Measurements from ENCODE around the gene TMEM63B.
"Not testable (repeated sequence)": the region's sequence is repeated elsewhere in the genome, so short reads cannot be mapped to it uniquely, and the experiment has no call there.

Gene TMEM63B

DNA sequence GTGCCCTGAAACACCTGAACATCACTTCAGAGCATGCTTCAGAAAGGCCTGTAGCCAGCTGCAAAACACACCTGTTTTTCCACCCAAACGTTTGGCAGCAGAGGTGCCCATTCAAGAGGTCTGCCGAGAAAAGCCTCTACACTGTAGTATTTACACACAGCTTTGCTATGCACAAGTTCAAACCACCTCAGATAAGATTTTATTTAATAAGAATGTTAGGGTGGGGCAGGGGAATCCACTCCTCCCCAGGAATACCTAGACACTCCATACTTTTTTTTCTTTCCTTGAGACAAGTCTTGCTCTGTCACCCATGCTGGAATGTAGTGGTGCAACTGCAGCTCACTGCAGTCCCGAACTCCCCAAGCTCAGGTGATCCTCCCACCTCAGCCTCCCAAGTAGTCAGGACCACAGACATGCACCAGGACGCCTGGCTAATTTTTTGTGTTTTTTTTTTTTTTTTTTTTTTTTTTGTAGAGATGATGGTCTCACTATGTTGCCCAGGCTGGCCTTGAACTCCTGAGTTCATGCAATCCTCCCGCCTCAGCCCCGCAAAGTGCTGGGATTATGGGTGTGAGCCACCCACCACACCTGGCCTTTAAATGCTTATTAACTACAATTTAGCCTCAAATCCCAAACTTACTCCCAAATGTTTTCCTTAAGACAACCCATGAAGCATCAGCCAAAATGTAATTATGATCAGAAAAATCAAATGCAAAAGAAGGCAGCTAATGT lies 9.8 kb upstream of the TMEM63B start:
- no peak for DNase-seq

- DNase-seq: no peak
Measured at GRCh38 chr6:44119704-44120262, 7.6 kb upstream of the TMEM63B start.

DNA sequence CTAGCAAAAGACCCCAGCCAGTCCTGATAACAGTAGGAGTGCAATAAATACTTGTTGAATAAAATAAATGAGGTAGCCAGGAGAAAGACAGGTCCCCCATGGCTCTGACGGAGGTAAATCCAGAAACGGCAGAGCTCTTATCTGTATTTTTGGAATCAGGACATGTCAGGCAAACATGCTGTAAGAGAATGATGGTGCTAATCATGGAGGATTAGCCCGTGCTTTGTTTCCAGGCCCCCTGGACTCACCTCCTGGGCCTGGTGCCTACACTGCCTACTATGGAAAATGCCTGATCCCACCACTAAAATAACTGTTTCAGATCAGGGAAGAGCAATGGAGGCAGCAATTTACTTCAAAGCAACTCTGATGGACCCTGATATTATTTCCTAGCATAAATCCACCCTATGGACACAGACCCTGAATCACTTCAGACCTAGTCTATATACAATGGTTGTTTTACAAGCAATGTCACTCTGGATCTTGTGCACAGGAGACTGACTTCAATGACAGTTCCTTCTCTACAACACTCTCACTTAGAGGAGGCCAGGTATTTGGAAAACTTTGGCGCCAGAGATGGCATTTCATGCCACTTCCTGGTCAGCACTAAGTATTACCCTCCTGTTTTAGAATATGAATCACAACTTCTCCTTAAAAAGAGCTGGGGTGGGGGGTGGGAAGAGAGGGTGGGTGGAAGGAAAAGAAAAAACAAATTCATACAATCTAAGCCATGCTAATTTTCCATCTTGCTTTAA lies 6.5 kb upstream of the TMEM63B start:
- no peak for DNase-seq

- no peak for DNase-seq
Measured at GRCh38 chr6:44122801-44123200, 4.6 kb upstream of the TMEM63B start.

- DNase-seq: no peak
Measured at GRCh38 chr6:44123544-44123943, 3.8 kb upstream of the TMEM63B start.

GRCh38 chr6:44126320-44127149 lies 819 bp upstream of the TMEM63B start:
- no peak for DNase-seq

DNA sequence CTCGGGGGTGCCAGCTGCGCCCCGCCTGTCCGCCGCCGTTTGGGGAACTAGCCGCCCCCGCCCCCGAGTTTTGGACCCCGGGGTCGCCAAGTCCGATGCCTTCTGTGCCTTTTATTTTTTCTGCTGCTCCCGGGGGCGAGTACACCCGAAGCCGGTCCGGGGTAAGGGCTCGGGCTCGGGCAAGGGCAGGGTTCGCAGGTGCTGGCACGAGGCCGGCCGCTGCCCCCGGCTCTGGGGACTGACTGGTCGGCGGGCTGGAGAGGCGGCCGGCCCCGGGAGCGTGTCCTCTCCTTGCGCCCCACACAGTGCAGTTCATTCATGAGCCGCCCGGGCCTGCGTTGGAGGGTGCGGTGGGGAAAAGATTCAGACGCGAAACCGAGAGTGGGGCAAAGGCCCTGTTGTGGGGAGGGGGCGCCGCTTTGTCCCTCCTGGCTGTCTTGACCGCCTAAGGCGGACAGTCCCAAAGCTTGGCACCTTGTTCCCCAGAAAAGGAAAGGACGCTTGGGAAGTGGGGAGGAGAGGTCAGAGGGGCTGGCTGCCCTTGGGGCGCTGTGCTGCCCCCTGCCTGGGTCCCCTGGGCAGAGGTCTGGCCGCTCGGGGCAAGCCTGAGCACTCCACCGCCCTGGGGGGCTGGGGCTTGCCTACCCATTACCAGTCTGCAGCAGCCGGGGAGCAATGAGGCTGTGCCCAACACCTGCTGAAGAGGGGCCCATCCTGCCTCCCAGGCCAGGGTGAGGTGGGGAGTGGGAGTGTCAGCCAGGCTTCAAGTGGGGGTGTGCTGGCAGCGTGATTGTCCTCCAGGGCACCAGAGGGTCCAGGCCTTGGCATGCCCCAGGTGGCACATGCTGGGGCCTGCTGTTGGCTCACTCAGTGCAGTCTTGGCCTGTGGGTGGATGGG lies 915 bp downstream of the TMEM63B start:
- no peak for DNase-seq

GRCh38 chr6:44129841-44130322 lies 2.5 kb downstream of the TMEM63B start:
- no peak for DNase-seq

DNA sequence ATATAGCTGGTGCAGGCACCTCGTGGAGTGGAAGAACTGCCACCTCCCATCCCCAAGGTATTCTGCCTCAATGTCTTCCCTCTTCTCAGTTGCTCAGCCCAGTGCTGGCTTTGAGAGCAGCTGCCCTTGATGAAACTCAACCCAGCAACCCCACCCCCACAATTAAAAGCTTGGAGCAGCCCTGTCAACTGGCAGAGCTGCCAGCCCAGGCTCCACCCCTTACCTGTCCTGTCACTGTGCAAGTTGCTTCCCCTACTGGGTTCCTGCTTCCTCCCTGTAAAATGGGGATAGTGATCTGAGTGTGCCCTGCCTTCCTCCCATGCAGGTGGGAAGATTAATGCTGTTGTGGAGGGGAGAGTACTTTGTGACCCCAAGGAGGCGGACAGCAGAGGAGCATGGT lies 4.5 kb downstream of the TMEM63B start:
- DNase-seq: no peak

DNA sequence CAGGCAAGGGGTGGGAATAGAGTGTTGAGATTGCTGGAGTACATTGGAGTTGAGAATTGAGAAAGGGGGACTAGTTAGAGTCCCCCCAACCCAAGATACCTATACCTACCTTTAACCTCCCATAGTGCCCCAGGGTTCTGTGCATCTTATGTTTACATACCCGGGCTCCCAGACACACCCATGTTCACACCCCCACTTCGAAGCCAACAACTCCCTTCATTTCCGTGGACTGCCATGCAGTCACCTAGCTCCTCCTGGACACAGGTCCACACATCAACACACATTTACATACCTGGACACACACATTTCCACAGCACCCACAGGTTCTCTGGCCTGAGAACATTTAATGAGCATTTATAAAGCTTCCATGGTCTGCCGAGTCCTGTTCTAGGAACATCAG lies 5.1 kb downstream of the TMEM63B start:
- DNase-seq: no peak

DNA sequence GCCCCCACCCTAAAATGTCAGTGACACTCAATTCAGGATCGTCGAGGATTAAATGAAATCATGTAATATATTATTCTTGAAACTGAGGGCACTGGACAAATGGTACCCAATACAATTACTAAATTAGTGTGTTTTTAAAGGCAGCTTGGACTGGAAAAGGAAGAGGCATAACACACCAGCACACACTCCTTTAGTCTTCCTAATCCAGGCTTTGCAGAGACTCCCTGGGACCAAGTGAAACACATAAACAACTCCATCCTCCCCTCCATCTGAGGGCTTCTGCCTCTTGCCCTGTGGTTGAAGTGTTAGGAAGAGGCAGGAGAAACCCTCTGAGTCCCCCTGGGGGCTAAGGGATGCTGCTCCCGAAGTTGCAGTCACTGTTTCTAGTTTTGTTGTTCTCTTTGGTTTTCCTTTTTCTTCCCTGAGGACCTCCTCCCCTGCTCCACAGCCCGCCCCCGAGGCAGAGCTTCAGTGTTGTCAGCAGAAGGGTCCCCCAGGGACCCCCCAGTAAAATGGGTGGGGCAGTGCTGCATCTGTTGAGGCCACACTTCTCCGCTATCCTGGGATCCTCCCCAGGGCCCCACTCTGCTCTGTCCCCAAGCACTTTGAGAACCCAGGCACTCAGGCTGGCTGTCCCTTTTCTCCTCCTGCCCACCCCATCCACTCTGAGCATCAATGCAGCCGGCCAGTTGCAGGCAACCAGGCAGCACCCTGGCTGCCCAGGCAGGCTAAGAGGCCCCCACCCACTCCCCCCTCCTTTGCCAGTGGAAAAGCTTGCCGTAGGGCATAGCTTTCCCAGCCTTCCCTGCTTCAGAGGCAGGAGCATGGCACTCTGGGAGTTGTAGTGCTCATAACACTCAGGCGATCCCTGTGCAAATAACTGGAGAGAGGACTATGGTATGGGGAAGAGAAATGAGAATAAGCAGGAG lies 5.9 kb downstream of the TMEM63B start:
- DNase-seq: peak; percentile 5

- no peak for DNase-seq
Measured at GRCh38 chr6:44133981-44134711, 6.8 kb downstream of the TMEM63B start.

GRCh38 chr6:44135173-44135758 lies 7.9 kb downstream of the TMEM63B start:
- no peak for DNase-seq

DNA sequence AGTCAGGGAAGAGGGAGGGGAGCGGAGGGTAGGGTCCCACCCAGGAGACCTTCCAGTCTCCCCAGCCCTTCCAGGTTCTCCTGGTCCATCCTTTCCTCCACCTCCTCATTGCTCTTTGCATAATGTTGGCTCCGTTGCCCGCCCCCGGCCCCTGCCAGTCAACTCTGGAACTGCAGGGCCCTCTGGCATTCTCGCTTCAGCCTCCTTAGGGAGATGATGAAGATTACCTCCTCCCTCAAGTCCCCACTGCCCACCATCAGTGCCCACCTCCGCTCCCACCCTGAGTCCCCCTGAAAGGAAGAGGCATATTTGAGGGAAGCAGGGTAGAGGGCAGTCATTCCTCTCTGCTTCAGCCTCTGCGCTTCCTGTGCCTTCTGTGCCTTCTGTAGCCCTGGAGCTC lies 8.5 kb downstream of the TMEM63B start:
- DNase-seq: no peak

- DNase-seq: no peak
Measured at GRCh38 chr6:44138717-44139350, 11.5 kb downstream of the TMEM63B start.

DNA sequence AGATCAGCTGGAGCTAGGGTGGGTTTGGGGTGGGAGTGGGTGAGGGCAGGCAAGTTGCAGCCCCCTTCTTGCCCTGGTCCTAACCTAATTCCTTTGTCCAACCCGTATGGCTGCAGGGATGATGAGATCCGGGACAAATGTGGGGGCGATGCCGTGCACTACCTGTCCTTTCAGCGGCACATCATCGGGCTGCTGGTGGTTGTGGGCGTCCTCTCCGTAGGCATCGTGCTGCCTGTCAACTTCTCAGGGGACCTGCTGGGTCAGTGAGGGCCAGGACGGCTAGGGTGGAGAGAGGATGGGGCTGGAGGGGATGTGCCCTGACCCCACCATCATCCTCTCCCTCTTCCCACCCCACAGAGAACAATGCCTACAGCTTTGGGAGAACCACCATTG lies 12.0 kb downstream of the TMEM63B start:
- DNase-seq: no peak

GRCh38 chr6:44142835-44143234 lies 15.5 kb downstream of the TMEM63B start:
- no peak for DNase-seq

DNA sequence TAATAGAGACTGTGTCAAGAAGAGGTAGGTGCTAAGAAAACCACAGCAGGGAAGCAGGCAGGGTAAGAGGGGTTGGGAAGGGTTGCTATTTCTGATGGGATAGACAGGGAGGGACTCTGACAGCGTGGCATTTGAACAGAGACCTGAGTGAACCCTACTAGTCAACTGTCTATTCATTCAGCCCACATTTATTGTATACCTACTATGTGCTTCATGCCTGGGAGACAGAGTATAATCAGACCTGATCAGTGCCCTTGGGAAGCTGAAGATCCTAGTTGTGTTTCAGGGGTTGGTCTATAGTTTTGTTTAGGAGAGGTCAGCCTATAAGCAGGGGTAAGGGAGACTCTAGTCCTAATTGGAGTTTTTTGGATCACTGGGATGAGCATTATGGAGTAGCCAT lies 16.4 kb downstream of the TMEM63B start:
- DNase-seq: no peak

DNA sequence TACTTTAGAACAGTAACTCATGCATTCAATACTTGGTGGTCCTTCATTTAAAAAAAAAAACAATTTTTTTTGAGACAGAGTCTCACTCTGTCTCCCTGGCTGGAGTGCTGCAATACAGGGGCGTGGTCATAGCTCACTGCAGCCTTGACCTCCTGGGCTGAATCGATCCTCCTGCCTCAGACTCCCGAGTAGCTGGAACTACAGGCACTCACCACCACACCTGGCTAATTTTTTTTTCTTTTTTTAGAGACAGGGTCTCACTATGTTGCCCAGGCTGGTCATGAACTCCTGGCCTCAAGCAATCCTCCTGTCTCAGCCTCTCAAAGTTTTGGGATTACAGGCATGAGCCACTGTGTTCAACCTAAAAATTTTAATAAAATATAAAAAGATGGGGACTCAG lies 17.2 kb downstream of the TMEM63B start:
- not testable (repeated sequence) for DNase-seq

Data from NCI-H1048 (cell line).